Mesodermal cell (in vitro differentiated cells): Measurements from ENCODE around the gene ZER1.
"Not testable (repeated sequence)": the region's sequence is repeated elsewhere in the genome, so short reads cannot be mapped to it uniquely, and the experiment has no call there.

Experiments used
- H3K27ac ChIP-seq: 2 replicates; pipeline ENCODE4 v1.7.0; 2013; ENCODE audit warnings: mild to moderate bottlenecking, low read depth, low read length, moderate library complexity; ENCODE audit not compliant: severe bottlenecking
- H3K36me3 ChIP-seq: 2 replicates; pipeline ENCODE4 v1.7.1; 2013; ENCODE audit warnings: mild to moderate bottlenecking, low read length, moderate library complexity; ENCODE audit not compliant: control insufficient read depth, insufficient read depth
- H3K4me1 ChIP-seq: one replicate; pipeline ENCODE4 v1.7.1; 2013; ENCODE audit warnings: mild to moderate bottlenecking, low read length; ENCODE audit not compliant: insufficient read depth, control insufficient read depth, poor library complexity, severe bottlenecking
- H3K4me3 ChIP-seq: 2 replicates; pipeline ENCODE4 v1.7.0; 2013; ENCODE audit warnings: low read length, control low read depth, mild to moderate bottlenecking; ENCODE audit not compliant: insufficient read depth, poor library complexity, severe bottlenecking; ENCODE audit errors: extremely low read depth
- H3K9me3 ChIP-seq: 2 replicates; pipeline ENCODE4 v1.7.1; 2013; ENCODE audit warnings: mild to moderate bottlenecking, low read length, moderate library complexity; ENCODE audit not compliant: control insufficient read depth
- WGBS, 2 experiments: methylation state at CpG; one replicate each; pipeline ENCODE4 v1.1.5; 2013; ENCODE audit warnings: missing lambda C conversion rate in 2 of 2; ENCODE audit not compliant: insufficient coverage in 2 of 2; 5-methylcytosine and 5-hydroxymethylcytosine counted together

The ZER1 gene

GRCh38 chr9:128786681-128787601 is 15.2 kb upstream of the ZER1 start, which contains the start of gene TBC1D13:
Gene TBC1D13 (plus strand): TSS chr9:128787253. CDS start chr9:128787354, 101 bp downstream.
- 3 to 9% methylated on average over 52 to 59 of the region's 64 CpGs for WGBS, 2 experiments
- peak within 1 kb of the TSS; percentile 72 for H3K27ac ChIP-seq
- H3K36me3 ChIP-seq: peaks cover 29% of the 10 kb centered on the region
- peaks cover 8% of the 10 kb centered on the region for H3K9me3 ChIP-seq
- peak within 1 kb of the TSS; percentile 69 for H3K4me3 ChIP-seq
- peaks cover 7% of the 10 kb centered on the region for H3K4me1 ChIP-seq

GRCh38 chr9:128785427-128785826 is 13.7 kb upstream of the ZER1 start:
- no peak overlapping the region for H3K27ac ChIP-seq
- no peak overlapping the region for H3K4me3 ChIP-seq
- H3K4me1 ChIP-seq: peaks cover 7% of the 10 kb centered on the region
- WGBS, 2 experiments: 77 to 100% methylated on average over 1 to 3 of the region's 6 CpGs
- H3K36me3 ChIP-seq: peaks cover 14% of the 10 kb centered on the region
- peaks cover 8% of the 10 kb centered on the region for H3K9me3 ChIP-seq

DNA sequence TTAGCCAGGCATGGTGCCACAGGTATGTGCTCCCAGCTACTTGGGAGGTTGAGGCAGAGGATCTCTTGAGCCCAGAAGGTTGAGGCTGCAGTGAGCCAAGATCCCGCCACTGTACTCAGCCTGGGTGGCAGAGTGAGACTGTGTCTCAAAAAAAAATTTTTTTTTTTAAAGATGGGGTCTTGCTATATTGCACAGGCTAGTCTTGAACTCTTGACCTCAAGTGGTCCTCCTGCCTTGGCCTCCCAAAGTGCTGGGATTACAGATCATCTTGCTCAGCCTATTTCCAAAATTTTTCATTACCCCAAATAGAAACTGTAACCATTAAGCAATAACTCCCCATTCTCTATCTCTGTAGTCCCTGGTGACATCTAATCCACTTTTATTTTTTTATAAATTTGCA is 10.9 kb upstream of the ZER1 start:
- peaks cover 7% of the 10 kb centered on the region for H3K4me1 ChIP-seq
- no peak overlapping the region for H3K27ac ChIP-seq
- WGBS, 2 experiments: 100% methylated on average over 1 of the region's 1 CpG; no CpG with 5 or more reads in 1 of the 2 experiments
- H3K36me3 ChIP-seq: no peaks in the 10 kb centered on the region
- H3K4me3 ChIP-seq: no peak overlapping the region
- H3K9me3 ChIP-seq: peaks cover 8% of the 10 kb centered on the region

GRCh38 chr9:128781187-128782070 is 9.7 kb upstream of the ZER1 start:
- no peaks in the 10 kb centered on the region for H3K36me3 ChIP-seq
- WGBS, 2 experiments: 87 to 92% methylated on average over 5 to 6 of the region's 7 CpGs
- H3K4me1 ChIP-seq: peaks cover 7% of the 10 kb centered on the region
- H3K9me3 ChIP-seq: peaks cover 5% of the 10 kb centered on the region
- H3K4me3 ChIP-seq: no peak overlapping the region
- no peak overlapping the region for H3K27ac ChIP-seq

- not testable (repeated sequence) for H3K36me3 ChIP-seq, H3K4me1 ChIP-seq, H3K4me3 ChIP-seq, H3K9me3 ChIP-seq, H3K27ac ChIP-seq
- WGBS, 2 experiments: 91 to 97% methylated on average over 6 to 12 of the region's 27 CpGs
Observed at GRCh38 chr9:128780093-128780492, 8.4 kb upstream of the ZER1 start.

GRCh38 chr9:128774804-128775203 is 3.1 kb upstream of the ZER1 start:
- H3K4me1 ChIP-seq: no peaks in the 10 kb centered on the region
- H3K27ac ChIP-seq: no peak overlapping the region
- H3K36me3 ChIP-seq: no peaks in the 10 kb centered on the region
- H3K4me3 ChIP-seq: no peak overlapping the region
- no CpG with 5 or more reads among the region's 1 CpG for WGBS, 2 experiments
- no peaks in the 10 kb centered on the region for H3K9me3 ChIP-seq

GRCh38 chr9:128773049-128773448 is 1.3 kb upstream of the ZER1 start:
- Histone ChIP-seq H3K36me3 (peaks cover 2% of the 10 kb centered on the region), H3K4me3 (no peak overlapping the region), H3K9me3 (no peaks in the 10 kb centered on the region), H3K4me1 (no peaks in the 10 kb centered on the region), H3K27ac (no peak overlapping the region)
- WGBS, 2 experiments: 94 to 96% methylated on average over 4 to 5 of the region's 5 CpGs

DNA sequence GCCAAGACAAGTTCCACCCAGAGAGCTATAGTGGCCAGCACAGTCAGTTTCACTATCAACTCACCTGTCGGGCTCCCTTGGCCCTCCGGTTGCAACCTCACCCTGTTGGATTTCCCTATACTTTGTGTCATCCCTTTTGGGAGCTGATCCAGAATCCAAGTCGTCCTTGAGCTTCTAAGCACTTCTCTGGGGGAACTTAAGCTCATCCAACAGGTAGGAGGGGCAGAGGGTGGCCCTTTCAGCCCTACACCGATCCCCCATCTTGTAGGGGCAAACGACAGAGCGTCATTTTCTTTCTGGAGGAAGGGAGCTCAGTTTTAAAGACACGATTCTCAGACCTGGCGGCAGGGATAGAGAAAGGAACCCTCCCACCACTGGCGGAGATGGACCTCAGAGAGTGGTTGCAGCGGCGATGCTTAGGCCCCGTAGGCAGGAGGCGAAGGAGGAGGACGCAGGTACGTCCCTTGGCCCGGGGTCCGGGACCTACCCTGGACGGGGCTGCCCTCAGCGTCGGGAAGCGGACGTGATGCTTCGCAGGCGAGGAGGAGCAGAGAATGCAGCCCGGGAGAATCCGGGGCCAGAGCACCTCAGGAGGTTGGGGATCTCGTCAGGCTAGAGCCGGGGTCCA is 519 bp downstream of the ZER1 start:
- peaks cover 6% of the 10 kb centered on the region for H3K36me3 ChIP-seq
- peak overlapping the region; percentile 93 for H3K4me3 ChIP-seq
- WGBS, 2 experiments: 3 to 6% methylated on average over 19 to 27 of the region's 28 CpGs
- peak overlapping the region; percentile 86 for H3K27ac ChIP-seq
- no peaks in the 10 kb centered on the region for H3K9me3 ChIP-seq
- H3K4me1 ChIP-seq: no peaks in the 10 kb centered on the region

DNA sequence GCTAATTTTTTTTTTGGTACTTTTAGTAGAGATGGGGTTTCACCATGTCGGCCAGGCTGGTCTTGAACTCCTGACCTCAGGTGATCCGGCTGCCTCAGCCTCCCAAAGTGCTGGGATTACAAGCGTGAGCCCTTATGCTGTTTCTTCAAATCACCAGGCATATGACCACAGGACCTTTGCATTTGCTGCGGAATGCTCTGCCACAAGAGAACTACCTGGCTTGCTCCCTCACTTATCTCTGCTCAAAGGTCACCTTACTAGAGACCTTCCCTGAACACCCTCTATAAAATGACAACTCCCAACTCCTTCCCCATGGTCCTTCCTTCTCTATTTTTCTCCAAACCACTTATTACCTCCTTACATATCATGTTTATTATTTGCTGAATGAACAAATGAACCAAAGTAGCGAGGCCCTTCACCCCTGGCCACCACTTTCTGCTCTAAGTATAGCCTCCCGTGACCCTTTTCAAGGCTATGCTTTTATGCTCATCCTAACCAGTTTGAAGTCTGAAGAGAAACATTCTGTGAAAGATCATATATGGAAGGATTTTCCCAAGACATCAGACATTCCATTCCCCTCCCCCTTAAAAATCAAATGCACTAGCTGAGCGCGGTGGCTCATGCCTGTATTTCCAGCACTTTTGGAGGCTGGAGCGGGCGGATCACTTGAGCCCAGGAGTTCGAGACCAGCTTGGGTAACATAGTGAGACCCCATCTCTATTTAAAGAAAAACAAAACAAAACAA is 1.3 kb downstream of the ZER1 start:
- peaks cover 6% of the 10 kb centered on the region for H3K36me3 ChIP-seq
- no peaks in the 10 kb centered on the region for H3K4me1 ChIP-seq
- no peak overlapping the region for H3K27ac ChIP-seq
- WGBS, 2 experiments: 87 to 90% methylated on average over 4 to 10 of the region's 11 CpGs
- H3K9me3 ChIP-seq: no peaks in the 10 kb centered on the region
- peak overlapping the region; percentile 93 for H3K4me3 ChIP-seq

- no peak overlapping the region for H3K4me3 ChIP-seq
- 95 to 100% methylated on average over 4 of the region's 6 CpGs for whole genome bisulfite sequencing, 2 experiments
- peaks cover 6% of the 10 kb centered on the region for H3K36me3 ChIP-seq
- no peak overlapping the region for H3K27ac ChIP-seq
- H3K9me3 ChIP-seq: no peaks in the 10 kb centered on the region
- no peaks in the 10 kb centered on the region for H3K4me1 ChIP-seq
Observed at GRCh38 chr9:128768606-128769005, 3.1 kb downstream of the ZER1 start.
